ENCODE measurements around the gene AP2B1.

AP2B1 gene

DNA sequence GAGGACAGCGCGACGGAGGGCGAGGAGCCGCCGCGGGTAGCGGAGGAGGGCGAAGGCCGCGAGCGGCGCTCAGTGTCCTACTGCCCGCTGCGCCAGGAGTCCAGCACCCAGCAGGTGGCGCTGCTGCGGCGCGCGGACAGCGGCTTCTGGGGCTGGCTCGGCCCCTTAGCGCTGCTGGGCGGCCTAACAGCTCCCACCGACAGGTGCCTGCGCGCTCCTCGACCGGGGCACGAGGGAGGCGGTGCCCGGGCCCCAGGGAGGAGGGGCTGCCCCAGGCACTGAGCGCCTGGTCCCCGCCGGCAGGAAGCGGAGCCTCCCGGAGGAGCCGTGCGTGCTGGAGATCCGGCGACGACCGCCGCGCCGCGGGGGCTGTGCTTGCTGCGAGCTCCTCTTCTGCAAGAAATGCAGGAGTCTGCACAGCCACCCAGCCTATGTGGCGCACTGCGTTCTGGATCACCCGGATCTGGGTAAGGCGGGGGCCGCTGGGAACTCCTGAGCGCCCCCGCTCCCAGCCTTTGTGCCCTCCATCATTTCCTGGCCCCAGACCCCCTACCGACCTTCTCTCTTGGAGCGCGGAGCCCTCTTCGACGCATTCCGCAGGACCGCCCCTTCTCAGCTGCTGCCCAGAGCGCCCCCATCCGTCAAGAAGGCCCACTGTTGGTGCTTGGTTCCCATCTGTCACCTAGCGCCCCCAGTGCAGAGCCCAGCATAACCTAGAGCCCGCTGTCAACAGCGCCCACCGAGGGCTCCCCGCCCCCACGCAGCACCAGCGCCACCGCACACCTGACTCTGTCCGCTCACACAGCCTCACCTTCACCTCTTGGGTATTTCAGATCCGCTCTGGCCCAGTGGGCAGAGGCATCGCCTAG lies 177.2 kb downstream of the AP2B1 start:
- Mint-ChIP-seq H3K9me3 (no peaks in the 10 kb centered on the region), H3K36me3 (peaks cover 4% of the 10 kb centered on the region), H3K4me1 (peaks cover 7% of the 10 kb centered on the region), H3K27ac (no peak overlapping the region), H3K4me3 (peak overlapping the region; percentile 90)
- ATAC-seq (peak; percentile 96), DNase-seq (ENCODE audit: low spot score in 2 of 2) (peak; percentile 95 to 96)

DNA sequence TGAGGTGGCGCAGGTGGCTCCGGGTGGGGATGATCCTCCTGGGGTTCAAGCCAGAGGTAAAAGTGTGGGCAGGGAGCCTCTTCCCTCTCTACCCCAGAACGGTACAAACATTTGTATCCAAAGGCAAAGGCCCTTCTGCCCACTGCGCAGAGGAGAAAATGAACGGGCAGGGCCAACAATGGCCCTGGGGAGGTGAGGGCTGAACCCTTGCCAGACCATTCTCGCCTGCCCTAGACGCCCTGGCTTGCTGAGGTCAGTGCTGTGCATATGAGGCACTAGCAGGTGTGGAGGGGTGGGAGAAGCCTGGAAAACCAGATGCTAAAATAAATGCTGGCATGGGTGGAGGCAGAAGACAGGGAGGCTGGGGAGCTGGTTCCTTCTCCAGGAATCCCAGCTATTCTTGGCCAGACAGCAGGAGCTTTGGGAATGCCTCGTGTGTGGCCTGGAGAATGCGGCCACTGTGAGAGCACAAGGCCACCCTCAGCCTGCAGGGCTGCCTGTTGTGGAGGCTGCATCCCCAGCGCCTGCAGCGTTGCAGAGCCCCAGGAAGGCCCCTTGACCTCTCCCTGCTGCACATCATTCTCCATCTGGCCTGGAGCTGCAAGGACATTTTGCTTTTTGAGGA lies 178.1 kb downstream of the AP2B1 start:
- no peaks in the 10 kb centered on the region for H3K9me3 Mint-ChIP-seq
- no peak for DNase-seq (ENCODE audit: low spot score in 2 of 2)
- H3K36me3 Mint-ChIP-seq = peaks cover 4% of the 10 kb centered on the region
- ATAC-seq = no peak
- peaks cover 7% of the 10 kb centered on the region for H3K4me1 Mint-ChIP-seq
- H3K27ac Mint-ChIP-seq = no peak overlapping the region
- peak overlapping the region; percentile 90 for H3K4me3 Mint-ChIP-seq

DNA sequence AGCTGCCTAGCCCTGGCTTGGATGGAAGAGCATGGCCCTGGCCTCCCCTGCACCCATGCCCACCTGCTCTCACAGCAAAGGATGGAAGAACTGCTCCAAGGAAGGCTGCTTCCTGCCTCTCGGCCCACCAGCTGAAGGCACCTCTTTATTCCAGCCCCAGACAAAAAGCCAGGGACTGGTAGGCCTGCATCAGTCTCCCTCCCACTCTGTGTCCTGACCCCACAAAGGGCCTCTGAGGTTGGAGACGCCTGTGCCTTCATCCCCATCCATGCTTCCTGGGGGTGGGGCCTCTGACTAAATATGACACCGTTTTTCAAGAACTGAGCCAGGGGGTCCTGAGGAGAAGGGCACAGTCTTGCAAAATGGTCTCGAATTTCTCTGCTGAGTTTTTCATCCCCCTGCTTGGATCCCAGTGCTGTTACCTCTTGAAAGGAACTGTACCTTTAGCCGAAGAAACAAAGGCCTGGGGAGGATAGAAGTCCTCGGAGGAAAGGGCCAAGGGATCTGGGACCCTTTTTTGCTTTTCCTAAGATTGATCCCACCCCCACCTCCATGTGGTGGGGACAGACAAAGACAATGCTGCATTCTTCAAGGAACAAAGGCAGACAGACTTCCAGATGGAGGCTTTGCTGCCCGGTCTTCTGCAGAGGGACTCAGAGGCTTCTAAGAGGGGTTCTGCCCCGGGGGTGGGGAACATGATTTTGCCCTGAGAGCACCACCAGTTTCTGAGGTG lies 178.8 kb downstream of the AP2B1 start:
- no peak for ATAC-seq
- no peak overlapping the region for H3K27ac Mint-ChIP-seq
- peaks cover 7% of the 10 kb centered on the region for H3K4me1 Mint-ChIP-seq
- peaks cover 4% of the 10 kb centered on the region for H3K36me3 Mint-ChIP-seq
- peak overlapping the region; percentile 90 for H3K4me3 Mint-ChIP-seq
- no peaks in the 10 kb centered on the region for H3K9me3 Mint-ChIP-seq
- no peak for DNase-seq (ENCODE audit: low spot score in 2 of 2)

DNA sequence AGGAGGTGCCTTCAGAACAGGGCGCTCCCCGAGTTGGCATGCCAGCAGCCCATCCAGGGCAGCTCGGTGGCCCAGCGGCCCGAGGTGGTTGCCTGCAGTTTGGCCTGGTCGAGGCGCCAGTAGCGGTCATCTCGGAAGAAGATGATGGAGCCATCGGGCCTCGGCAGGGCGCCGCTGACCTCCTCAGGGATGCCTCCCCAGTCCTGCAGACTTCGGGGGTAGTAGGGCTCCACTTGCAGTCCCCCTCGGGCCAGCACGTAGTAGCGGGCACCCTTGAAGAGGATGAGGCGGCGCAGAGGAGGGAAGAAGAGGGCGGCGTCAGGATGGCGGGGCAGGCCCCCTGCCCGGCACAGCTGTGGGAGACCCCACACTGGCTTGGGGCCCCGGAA lies 179.4 kb downstream of the AP2B1 start:
- no peak for ATAC-seq
- Mint-ChIP-seq H3K9me3 (no peaks in the 10 kb centered on the region), H3K4me3 (no peak overlapping the region), H3K4me1 (peaks cover 7% of the 10 kb centered on the region), H3K36me3 (peaks cover 4% of the 10 kb centered on the region), H3K27ac (no peak overlapping the region)
- no peak for DNase-seq (ENCODE audit: low spot score in 2 of 2)

DNA sequence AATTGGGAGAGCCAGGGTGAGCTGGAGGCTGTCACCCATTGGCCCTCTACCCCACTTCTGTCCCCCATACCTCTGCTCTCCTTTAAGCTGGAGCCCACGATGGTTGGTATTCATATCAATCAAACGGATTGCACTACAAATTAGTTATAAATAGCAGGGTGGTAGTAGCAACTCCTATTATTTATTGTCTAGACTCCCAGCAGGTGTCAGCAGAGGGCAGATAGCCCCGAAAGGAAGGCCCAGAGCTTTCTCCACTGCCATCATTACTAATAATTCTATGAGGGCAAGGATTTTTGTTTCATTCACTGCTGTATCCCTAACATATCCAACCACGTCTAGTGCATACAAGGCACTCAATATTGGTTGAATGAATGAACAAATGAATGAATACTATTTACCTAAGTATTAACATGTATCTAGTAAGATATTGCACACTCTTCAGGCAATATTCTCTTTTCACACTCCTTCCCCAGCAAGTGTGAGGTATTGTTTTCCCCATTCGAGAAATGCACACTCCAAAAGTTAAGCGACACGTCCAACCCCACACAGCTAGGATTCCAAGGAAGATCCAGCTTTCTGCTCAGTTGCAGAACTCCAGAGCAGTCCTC lies 179.9 kb downstream of the AP2B1 start:
- no peak overlapping the region for H3K27ac Mint-ChIP-seq
- H3K36me3 Mint-ChIP-seq = peaks cover 4% of the 10 kb centered on the region
- H3K4me1 Mint-ChIP-seq = peaks cover 7% of the 10 kb centered on the region
- no peaks in the 10 kb centered on the region for H3K9me3 Mint-ChIP-seq
- no peak overlapping the region for H3K4me3 Mint-ChIP-seq
- DNase-seq (ENCODE audit: low spot score in 2 of 2) = no peak
- ATAC-seq = no peak

DNA sequence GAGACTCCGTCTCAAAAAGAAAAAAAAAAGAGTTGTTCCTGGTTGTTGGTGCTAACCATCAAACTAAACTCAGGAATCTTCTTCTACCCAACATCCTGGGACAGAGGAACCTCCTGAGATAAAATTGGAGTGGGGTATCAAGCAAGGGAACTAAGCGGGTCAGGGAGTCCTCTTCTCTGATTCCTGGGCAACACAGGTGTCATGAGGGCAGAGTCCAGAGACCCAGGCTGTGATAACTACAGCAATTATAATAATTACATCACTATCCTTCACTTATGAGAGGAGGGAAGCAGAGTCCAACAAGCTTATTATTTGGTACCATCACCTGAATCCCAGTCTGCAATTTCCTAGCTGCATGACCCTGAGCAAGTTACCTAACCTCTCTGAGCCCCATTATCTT lies 181.7 kb downstream of the AP2B1 start:
- ATAC-seq = no peak
- Mint-ChIP-seq H3K9me3 (no peaks in the 10 kb centered on the region), H3K4me1 (peaks cover 7% of the 10 kb centered on the region), H3K4me3 (no peak overlapping the region), H3K36me3 (peaks cover 4% of the 10 kb centered on the region), H3K27ac (no peak overlapping the region)
- DNase-seq (ENCODE audit: low spot score in 2 of 2) = no peak

DNA sequence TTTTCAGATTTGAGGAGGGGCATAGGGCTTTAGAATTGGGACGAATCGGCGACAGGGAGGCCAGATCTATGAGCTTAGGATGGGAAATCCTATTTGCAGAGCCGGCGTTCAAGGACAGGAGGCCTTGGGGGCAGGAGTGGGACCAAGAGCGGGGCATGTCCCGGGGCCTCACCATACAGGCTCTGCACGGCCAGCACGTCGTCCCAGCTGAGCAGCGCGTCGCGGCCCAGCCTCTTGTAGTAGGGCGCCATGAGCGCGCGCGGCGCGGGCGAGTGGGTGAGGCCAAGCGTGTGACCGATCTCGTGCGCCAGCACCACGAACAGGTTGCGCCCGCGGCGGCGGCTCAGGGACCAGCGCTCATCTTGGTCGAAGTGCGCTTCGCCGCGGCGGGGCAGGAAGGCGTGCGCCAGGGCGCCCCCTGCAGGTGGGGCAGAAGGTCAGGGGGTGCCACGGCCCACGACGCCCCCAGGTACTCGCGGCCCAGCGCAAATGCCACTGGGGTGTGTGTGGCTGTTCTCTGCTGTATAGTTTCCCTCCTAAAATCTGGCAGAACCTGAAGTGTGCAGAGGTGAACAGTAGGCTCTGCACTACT lies 182.9 kb downstream of the AP2B1 start:
- H3K27ac Mint-ChIP-seq = no peak overlapping the region
- no peak overlapping the region for H3K4me3 Mint-ChIP-seq
- DNase-seq (ENCODE audit: low spot score in 2 of 2) (no peak), ATAC-seq (no peak)
- H3K36me3 Mint-ChIP-seq = no peaks in the 10 kb centered on the region
- H3K9me3 Mint-ChIP-seq = no peaks in the 10 kb centered on the region
- peaks cover under 1% of the 10 kb centered on the region for H3K4me1 Mint-ChIP-seq

DNA sequence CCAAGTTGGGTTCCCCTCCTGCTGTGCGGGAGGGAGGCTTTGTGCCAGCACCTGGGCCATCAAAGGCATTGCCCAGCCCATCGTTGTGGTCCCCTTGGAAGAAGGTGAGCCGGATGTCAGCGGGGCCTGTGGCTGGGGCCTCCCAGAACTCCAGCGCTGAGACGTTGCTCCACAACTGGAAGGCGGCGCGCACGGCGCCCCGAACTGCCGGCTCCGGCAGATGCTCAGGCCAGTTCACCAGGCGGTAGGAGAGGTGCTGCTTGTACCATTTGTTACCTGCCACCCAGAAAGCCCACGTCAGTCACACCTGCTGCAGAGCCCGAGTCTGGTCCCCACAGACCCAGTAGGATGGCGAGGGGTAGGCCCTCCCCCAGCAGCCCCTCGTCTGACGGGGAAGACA lies 186.0 kb downstream of the AP2B1 start:
- no peaks in the 10 kb centered on the region for H3K9me3 Mint-ChIP-seq
- DNase-seq (ENCODE audit: low spot score in 2 of 2) (no peak), ATAC-seq (peak; percentile 22)
- H3K4me1 Mint-ChIP-seq = no peaks in the 10 kb centered on the region
- no peaks in the 10 kb centered on the region for H3K36me3 Mint-ChIP-seq
- no peak overlapping the region for H3K27ac Mint-ChIP-seq
- no peak overlapping the region for H3K4me3 Mint-ChIP-seq

DNA sequence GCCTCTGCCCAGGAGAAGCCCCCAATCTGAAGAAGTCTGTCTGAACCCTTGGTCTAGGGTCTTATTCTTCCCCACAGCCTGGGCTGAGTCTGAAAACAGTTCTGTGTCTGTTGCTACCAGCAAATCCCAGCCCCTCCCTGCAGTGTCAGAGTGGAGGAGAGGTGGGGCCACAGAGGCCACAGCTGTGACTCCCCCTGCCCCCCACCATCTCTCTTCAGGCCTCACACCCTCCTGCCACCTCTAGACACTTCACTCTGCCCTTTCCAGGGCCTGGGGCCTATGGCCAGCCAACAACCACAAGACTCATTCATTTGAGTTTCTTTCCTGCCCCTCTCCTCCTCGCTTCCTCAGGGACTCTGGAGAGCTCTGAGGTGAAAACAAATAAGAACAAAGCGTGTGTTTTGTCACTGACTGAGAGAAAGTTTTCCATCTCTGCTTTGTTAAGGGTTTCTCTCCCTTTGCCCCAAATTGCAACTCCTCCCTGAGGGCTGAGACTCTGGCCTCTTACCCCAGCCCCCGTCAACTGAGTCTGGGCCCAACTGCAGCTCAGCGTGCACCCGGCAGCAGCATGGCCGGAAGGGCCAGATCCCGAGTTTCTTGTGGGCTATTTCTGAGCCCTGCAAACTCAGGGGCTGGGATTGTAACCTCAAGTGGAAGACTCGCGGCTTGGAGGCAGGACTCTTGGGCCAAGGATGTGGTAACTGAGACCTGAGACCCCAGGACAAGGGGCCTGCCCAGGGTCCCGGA lies 186.7 kb downstream of the AP2B1 start:
- peak; percentile 28 for ATAC-seq
- no peaks in the 10 kb centered on the region for H3K4me1 Mint-ChIP-seq
- no peak overlapping the region for H3K4me3 Mint-ChIP-seq
- H3K27ac Mint-ChIP-seq = no peak overlapping the region
- DNase-seq (ENCODE audit: low spot score in 2 of 2) = no peak
- no peaks in the 10 kb centered on the region for H3K9me3 Mint-ChIP-seq
- no peaks in the 10 kb centered on the region for H3K36me3 Mint-ChIP-seq

DNA sequence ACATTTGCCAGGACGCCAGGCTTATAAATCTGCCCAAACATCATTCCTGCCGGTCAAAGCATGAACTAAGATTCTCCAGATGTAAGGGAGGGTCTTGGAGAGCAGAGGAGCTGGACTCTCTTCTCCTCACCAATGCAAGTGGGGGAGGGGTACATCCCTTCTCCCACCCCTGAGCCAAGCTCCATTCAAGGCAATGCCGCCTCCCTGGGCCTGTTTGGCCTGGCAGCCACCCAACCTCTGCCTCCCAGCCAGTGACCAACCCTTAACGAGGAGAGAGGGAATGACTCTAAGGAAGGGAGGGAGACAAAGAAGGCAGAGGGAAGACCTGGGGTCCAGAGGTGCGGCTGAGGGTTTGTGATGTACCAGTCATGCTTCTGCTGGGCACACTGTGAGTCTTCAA lies 187.4 kb downstream of the AP2B1 start:
- Mint-ChIP-seq H3K9me3 (no peaks in the 10 kb centered on the region), H3K27ac (no peak overlapping the region), H3K4me3 (no peak overlapping the region), H3K36me3 (no peaks in the 10 kb centered on the region), H3K4me1 (no peaks in the 10 kb centered on the region)
- ATAC-seq (no peak), DNase-seq (ENCODE audit: low spot score in 2 of 2) (no peak)

DNA sequence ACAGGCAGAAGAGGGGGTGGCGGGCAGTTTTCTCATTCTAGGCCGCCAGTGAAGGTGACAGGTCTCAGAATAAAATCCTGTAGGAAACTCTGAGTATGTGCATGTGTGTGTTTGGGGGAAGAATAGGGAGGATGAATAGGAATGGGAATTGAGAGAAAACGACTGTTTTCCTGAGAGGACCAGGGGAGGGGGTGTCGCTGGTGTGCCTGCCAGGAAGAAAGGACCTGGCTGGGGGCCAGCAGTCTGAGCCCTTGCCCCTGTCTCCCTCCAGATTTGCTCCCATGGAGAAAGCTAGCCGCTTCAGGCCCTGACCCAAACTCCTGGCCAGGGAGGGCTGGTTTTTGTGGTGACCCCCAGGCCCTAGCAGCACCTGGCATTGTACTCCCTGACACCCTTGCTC lies 187.9 kb downstream of the AP2B1 start:
- Mint-ChIP-seq H3K4me3 (no peak overlapping the region), H3K9me3 (no peaks in the 10 kb centered on the region), H3K4me1 (no peaks in the 10 kb centered on the region), H3K27ac (no peak overlapping the region), H3K36me3 (no peaks in the 10 kb centered on the region)
- DNase-seq (ENCODE audit: low spot score in 2 of 2) (no peak), ATAC-seq (no peak)

DNA sequence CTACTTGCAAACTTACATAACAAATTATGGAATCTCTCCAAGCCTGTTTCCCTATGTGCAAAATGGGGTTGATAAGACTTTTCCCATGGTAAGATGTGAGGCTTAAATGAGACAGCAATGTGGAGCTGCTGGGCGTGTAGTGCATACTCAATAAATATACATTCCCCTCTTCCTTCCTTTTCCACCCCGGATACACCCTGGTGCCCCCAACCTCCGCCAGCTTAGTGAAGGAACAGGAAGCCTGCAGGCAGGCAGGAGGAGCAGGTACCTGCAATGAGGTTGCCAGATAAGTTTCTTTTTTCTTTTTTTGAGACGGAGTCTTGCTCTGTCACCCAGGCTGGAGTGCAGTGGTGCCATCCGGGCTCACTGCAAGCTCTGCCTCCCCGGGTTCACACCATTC lies 188.5 kb downstream of the AP2B1 start:
- Mint-ChIP-seq H3K4me1 (no peaks in the 10 kb centered on the region), H3K27ac (no peak overlapping the region), H3K9me3 (no peaks in the 10 kb centered on the region), H3K4me3 (no peak overlapping the region), H3K36me3 (no peaks in the 10 kb centered on the region)
- ATAC-seq (no peak), DNase-seq (ENCODE audit: low spot score in 2 of 2) (no peak)
